HG02759 (cell line): ENCODE data around the gene OR52W1.
"Not testable (repeated sequence)": the region's sequence is repeated elsewhere in the genome, so short reads cannot be mapped to it uniquely, and the experiment has no call there.

ENCODE experiments used
- ATAC-seq: cut with Tn5 transposase; IDR thresholded peaks from one replicate; pipeline ENCODE4 v1.9.1; 2021; ENCODE audit warnings: mild to moderate bottlenecking, moderate library complexity; ENCODE audit not compliant: unreplicated experiment

OR52W1 gene

DNA sequence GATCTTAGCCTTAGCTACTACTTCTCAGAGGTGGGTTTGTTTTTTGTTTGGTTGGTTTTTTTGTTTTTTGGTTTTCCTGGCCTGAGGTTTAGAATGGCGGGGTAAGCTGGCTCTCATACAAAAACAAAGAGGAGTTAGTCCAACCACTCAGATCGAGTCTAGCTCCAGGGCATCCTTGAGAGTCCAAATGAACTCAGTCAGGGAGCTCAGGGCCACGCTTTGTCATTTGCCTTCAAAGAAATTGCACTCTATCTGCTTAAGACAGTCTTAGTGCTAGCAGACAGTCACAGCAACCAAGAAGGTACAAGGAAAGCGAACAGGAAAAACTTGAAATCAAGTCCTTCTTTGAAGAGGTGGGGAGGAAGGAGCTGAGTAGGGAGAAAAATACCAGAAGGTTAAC lies 17.5 kb downstream of the OR52W1 start:
- no peak for ATAC-seq

DNA sequence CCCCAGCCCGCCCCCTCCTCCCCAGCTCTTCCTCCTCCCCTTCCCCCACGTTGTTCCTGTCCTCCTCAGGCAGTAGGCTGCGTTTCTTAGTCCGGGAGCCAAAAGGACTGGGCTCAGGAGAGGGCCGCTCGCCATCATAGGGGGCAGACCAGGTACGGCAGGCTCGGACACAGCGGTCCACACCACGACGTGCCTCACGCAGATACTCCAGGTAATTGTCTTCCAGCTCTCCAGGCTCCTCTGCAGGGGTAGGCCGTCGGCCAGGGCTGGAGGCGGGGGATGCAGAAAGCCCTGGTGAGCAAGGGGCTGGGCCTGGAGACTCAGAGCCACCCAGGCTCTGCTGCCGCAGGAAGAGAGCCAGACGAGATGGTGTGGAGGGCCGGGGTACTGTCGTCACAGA lies 18.7 kb downstream of the OR52W1 start:
- no peak for ATAC-seq

DNA sequence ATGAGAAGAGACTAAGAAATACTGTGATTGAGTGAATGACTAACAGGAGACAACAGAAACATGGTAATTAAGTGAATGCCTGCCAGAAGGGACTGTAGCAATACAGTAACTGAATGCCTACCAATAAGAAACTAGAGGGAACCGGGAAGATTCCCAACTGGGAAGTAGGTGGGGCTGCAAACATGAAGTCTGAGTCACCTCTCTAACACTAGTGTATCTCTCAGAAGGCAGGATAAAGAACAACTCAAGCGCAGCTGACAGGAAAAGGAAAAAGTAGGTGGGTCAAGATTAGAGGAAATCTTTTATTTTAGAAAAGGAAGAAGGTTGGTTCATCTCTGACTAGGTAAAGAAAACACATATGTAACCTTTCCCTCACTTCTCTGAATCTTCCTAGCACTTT lies 20.3 kb downstream of the OR52W1 start:
- no peak for ATAC-seq

DNA sequence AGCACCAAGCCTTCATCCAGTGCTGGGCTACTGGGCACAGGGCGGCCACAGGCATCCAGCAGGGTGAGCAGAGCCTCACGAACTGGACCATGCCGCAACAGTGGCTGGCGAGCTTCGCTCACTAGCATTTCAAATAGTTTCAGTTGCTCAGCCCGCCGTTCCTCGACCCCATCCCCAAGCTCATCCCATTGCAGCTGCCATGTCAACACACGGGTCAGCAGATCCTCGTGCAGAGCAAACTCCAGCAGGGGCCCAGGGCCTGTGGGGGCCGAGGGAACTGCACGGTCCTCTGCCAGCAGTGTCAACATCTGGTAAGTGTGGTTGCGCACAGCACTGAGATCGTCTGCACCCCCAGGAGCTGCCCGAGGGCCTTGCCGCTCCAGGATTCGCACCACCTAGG lies 24.8 kb downstream of the OR52W1 start:
- no peak for ATAC-seq

DNA sequence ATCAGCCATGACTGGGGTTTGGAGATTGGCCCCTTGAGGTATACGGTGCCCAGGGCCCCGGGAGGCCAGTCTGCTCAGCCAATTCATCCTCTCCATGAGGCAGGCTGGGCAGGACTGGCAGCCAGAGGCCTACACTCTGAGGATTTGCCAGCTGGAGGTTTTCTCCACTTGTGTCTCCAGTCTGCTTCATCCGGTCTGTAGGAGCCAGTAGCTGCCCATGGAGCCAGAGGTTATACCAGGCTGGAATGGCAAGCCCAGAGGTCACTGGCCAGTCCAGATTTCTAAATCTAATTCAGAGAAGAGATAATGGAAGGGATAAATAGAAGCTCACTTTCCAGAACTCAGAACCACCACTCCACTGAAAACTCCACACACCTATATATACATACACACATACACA lies 25.4 kb downstream of the OR52W1 start:
- no peak for ATAC-seq

DNA sequence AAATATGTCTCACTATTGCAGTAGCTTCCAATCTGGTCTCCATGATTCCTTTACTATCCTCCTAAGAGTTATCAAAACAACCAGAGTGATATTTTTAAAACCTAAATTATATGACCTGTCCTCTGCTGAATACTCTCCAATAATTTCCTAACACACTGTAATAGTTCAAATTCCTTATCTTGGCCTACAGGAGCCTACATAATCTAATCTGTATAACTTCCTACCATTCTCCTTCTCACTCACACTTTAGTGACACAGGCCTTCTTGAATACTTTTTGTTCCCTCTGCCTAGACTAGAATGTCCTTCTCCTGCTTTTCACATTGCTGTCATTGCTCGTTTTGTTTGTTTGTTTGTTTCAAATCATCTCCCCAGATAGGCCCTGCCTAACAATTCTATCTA lies 26.0 kb downstream of the OR52W1 start:
- no peak for ATAC-seq

DNA sequence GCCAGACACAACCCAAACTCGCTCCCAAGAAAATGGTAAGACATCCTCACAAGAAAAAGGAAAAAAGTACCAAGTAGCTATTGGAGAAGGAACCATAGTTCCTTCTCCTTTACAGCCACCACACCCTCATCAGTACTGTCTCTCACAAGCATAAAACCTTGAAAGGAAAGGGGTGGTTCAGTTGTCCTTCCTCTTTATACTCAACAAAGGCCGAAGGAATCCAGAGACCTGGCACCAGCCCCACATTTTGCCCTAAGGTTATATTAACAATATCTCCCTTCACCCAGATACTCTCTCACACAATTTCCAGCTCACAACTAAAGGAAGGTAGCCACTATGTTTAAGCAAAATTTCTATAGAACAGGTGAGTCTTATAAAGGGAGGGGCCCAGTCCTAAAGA lies 26.9 kb downstream of the OR52W1 start:
- ATAC-seq, result no peak

DNA sequence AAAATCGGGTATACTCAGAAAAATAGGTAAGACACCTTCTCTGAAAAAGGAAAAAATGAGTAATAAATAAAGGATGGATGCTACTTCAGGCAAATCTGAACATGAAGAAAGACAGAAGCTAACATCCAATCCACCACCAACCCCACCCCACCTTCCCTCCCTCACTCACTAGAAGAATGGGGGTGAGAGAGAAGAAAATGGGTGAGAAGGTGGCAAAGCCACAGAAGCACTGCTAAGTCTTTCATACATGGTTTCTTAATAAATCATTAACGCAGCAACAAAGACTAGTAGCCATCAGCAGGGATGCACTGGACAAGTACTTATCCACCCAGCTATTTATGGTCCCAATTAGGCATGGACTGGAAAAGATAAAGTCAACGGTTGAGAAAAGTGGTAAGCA lies 29.5 kb downstream of the OR52W1 start:
- no peak for ATAC-seq

DNA sequence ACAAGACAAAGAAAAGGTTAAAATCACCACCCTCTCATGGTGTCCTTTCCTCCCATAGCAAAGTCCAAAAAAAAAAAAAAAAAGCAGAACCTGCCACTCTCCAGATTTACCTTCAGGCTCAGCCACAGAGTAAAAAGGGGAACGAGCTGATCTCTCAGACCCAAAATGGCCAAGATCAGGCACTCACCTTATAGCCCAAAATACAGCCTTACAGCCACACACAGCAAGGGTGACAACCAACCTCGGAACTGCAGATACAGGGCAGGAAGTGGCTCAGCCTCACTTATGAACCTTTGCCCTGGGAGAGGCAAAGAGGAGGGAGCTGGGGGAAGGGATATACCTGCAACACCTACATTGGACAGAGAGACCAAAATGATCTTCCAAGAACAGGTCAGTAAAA lies 30.9 kb downstream of the OR52W1 start:
- no peak for ATAC-seq

DNA sequence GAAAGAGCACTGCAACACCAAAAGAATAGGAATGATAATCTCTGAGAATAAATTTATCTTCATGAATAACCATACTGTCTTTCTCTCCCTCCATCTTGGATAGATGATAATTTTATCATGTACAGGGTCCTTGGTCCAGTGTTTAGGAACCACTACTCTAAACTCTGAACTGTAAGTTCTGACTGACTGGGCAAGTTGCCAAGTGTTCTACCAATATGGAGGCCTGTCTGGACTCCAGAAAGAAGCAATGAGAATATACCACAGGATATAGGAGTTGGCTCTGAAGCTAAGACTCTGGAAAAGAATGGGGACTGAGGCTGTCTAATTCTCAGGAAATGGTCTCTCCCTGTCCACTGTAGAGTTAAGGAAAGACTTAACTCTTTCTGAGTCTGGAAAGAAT lies 33.9 kb downstream of the OR52W1 start:
- ATAC-seq, result no peak

DNA sequence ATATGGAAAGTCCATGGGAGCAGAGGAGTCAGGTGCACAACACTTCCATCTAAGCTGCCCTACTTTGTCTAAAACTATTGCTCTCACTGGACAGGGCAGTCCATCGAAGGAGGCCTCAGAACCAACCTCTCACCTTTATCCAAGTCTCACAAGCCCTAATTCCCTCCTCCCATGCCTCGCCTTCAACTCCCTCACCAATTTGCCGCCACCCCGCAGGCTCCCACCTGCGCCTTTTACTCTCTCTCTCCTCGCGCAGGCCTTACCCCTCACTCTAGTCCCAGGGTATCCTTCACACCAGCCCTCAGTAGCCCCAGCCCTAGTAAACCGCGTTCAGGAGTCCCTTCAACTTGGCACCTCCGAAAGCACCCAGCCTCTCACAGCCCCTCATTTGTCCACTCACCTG lies 35.0 kb downstream of the OR52W1 start:
- no peak for ATAC-seq

DNA sequence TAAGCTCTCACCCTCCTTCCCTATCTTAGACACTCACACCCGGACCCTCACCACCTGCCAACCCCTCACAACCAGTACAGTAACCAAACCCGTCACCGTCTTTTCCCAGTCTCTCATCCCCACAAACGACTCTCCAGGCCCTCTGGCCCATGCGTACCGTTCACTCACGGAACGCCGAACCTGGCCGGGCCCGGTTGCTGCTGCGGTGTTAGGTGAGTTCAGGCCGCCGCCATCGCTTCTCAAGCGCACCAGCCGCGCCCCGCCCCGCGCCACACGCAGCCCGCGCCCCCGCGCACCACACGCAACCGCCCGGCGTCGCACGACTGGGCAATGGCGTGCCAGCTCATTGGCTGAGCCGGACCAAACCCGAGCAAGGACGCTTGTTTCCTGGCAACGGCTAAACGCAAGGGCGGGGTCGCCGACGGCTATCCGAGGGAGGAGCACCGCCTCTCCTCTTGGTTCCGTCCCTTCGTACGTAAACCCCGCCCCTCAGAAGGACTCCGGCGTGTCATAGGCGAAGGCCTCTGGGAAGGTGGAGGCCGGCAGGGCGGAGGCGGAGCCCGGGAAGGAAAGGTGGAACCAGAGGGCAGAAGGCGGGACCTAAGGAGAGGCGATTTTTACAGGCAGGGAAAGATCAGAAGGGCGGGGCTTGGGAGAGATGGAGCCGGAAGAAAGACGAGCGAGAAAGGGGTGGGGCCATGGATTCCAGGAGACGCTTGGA lies 35.5 kb downstream of the OR52W1 start, which contains the start of gene FHIP1B:
FHIP1B (minus strand) TSS at position 250 of the 721 bp plus-strand sequence. CDS start 10,120 bp downstream, outside the sequence.
- ATAC-seq, result peak; percentile 93

DNA sequence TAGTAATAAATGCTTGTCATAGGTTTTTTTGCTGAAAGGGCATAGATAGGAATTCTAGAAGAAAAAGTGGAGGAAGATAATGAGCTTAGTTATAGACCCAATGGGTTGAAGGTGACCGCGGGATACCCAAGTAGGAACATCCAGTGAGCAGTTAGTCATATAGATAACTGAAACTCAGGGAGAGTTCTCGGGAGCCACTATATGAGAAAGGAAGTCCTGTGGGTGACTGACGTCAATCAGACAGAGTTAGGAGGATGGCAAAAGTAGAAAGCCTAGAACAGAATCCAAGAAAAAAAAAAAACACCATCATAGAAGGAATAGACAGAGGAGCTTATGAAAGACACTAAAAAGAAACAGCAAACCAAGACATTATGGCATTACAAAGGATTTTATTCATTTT lies 38.2 kb downstream of the OR52W1 start:
- no peak for ATAC-seq

DNA sequence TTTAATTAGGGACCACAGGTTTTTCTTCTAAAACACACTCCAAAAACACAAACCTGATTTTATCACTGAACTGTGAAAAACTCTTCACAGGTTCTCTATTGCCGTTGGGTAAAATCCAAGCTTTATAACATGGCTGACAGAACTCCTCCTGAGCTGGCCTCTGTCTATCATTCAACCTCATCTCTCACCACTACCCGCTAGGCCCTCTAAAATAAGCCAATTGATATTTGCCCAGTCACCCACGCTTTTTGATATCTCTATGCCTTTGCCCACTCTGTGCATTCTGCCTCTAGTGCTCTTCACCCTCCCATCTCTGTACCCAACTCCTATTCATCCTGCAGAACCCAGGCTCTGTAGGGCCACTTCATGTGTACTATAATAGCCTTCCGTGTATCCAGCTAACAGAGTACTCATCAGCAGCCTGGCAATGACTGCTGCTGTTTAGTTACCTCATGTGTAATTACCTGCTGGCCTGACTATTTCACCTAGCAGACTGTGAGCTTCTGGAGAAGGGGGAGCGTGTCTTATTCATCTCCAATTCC lies 38.8 kb downstream of the OR52W1 start:
- no peak for ATAC-seq

DNA sequence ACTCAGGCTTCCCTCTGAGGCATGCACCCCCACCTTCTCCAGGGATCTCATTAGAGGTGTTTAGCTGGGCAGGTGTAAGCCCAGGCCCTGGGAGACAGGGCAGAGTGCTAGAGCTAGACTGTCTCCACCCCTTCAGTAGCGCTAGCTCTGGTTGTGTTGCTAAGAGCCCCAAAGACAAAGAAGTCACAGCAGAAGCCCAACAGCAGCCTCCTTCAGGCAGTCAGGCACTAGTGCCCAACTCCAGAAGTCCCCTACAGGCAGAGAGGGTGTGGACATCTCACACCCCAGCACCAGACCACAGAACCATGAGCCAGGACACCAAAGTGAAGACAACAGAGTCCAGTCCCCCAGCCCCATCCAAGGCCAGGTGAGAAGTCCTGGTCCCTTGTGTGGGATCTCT lies 39.9 kb downstream of the OR52W1 start, which contains the start of gene CNGA4:
CNGA4 (plus strand) TSS at position 188 of the 400 bp plus-strand sequence; CDS start at position 306, 118 bp downstream.
- ATAC-seq, result no peak

DNA sequence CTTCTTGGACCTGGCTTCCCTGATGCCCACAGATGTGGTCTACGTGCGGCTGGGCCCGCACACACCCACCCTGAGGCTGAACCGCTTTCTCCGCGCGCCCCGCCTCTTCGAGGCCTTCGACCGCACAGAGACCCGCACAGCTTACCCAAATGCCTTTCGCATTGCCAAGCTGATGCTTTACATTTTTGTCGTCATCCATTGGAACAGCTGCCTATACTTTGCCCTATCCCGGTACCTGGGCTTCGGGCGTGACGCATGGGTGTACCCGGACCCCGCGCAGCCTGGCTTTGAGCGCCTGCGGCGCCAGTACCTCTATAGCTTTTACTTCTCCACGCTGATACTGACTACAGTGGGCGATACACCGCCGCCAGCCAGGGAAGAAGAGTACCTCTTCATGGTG lies 41.1 kb downstream of the OR52W1 start:
- no peak for ATAC-seq

DNA sequence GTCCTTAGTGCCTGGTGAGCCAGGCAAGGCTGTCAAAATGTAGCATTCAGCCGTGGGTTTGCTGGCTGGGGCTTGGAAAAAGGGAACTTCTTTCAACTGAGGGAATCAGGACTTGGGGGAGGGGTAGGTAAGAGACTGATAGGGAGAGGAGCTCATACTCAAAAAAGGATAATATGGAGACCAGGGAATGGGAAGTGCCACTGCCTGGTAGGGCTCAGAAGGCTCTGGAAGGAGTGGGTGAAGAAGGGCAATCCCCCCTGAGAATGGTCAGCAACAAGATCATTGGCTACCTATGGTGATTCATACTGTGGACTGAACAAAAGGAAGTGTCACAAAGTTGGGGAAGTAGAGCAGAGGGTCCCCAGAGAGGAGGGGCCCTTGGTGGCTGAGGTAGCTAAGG lies 41.8 kb downstream of the OR52W1 start:
- no peak for ATAC-seq

DNA sequence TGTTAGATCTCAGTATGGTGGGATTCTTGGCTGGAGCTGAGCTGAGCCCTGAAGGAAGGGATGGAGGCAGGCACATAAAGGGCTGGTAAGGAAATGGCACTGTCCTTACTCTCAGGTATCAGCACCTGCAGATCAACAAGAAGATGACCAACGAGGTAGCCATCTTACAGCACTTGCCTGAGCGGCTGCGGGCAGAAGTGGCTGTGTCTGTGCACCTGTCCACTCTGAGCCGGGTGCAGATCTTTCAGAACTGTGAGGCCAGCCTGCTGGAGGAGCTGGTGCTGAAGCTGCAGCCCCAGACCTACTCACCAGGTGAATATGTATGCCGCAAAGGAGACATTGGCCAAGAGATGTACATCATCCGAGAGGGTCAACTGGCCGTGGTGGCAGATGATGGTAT lies 42.3 kb downstream of the OR52W1 start:
- ATAC-seq, result no peak

DNA sequence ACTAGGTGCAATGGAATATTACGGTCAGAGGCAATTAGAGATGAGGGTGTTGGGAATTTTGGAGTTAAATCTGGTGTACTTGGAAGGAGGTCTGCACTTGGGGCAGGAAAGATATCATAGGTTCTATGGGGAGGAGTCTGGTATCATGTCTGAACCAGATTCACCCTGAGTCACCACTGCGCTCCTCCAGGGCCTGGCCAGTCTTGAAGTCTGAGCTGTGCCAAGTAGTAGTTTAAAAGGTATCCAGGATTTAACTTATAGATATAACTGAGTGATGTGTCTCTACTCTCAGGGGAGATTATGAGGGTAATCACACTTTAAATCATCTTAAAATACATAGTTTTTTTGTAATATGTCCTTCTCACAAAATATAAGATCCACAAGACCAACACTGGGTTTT lies 46.5 kb downstream of the OR52W1 start:
- no peak for ATAC-seq

DNA sequence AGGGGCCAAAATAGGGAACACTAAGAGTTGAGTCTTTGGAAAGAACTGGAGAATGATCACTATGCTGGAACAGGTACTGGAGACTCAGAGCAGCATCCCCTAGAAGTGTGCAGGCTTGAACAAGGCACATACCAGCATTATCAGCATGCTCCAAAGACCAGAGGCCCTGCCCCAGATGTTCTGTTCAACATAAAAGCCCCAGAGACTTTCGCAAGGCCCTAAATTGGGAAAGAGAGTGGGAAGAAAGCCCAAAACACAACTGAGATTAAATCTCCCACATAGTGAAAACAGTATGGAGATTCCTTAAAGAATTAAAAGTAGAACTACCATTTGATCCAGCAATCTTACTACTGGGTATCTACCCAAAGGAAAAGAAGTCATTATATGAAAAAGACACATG lies 49.2 kb downstream of the OR52W1 start:
- ATAC-seq, result no peak

DNA sequence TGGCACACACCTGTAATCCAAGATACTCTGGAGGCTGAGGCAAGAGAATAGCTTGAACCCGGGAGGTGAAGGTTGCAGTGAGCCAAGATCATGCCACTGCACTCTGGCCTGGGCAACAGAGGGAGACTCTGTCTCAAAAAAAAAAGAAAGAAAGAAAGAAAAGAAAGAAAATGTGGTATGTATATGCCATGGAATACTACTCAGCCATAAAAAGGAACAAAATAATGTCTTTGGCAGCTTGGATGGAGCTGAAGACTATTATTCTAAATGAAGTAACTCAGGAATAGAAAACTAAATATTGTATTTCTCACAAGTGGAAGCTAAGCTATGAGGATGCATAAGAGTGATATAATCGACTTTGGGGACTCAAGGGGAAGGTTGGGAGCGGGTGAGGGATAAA lies 49.9 kb downstream of the OR52W1 start:
- ATAC-seq, result not testable (repeated sequence)
